CD4-positive, alpha-beta T cell treated with Interleukin-21 for 1 hour (primary cell): ENCODE results near the gene CEP152.
"Not testable (repeated sequence)": the region's sequence is repeated elsewhere in the genome, so short reads cannot be mapped to it uniquely, and the experiment has no call there.

ENCODE experiments used
- DNase-seq: peaks from one replicate; pipeline ENCODE4 v3.0.0-alpha.2; 2020

CEP152 gene

GRCh38 chr15:48803877-48804276 is 7.0 kb downstream of the CEP152 start:
- DNase-seq: no peak

- DNase-seq: no peak
Measured at GRCh38 chr15:48802867-48803266, 8.0 kb downstream of the CEP152 start.

GRCh38 chr15:48802257-48802656 is 8.6 kb downstream of the CEP152 start:
- no peak for DNase-seq

GRCh38 chr15:48800811-48801455 is 9.9 kb downstream of the CEP152 start:
- peak; percentile 23 for DNase-seq

GRCh38 chr15:48800245-48800644 is 10.6 kb downstream of the CEP152 start:
- DNase-seq: no peak

GRCh38 chr15:48798319-48798718 is 12.6 kb downstream of the CEP152 start:
- DNase-seq: no peak

- no peak for DNase-seq
Measured at GRCh38 chr15:48796930-48797329, 13.9 kb downstream of the CEP152 start.

- no peak for DNase-seq
Measured at GRCh38 chr15:48796521-48796920, 14.3 kb downstream of the CEP152 start.

GRCh38 chr15:48795901-48796300 is 15.0 kb downstream of the CEP152 start:
- DNase-seq: no peak

GRCh38 chr15:48794697-48795134 is 16.2 kb downstream of the CEP152 start:
- no peak for DNase-seq

GRCh38 chr15:48792408-48792807 is 18.5 kb downstream of the CEP152 start:
- DNase-seq: no peak

- not testable (repeated sequence) for DNase-seq
Measured at GRCh38 chr15:48790466-48791115, 20.3 kb downstream of the CEP152 start.

GRCh38 chr15:48785712-48786111 is 25.2 kb downstream of the CEP152 start:
- DNase-seq: no peak

GRCh38 chr15:48785195-48785594 is 25.7 kb downstream of the CEP152 start:
- no peak for DNase-seq

- no peak for DNase-seq
Measured at GRCh38 chr15:48784756-48785155, 26.1 kb downstream of the CEP152 start.

- no peak for DNase-seq
Measured at GRCh38 chr15:48782911-48783310, 28.0 kb downstream of the CEP152 start.

- DNase-seq: no peak
Measured at GRCh38 chr15:48781481-48782081, 29.3 kb downstream of the CEP152 start.

- DNase-seq: no peak
Measured at GRCh38 chr15:48781017-48781416, 29.9 kb downstream of the CEP152 start.

GRCh38 chr15:48778331-48778730 is 32.5 kb downstream of the CEP152 start:
- no peak for DNase-seq

GRCh38 chr15:48777645-48778330 is 33.1 kb downstream of the CEP152 start:
- no peak for DNase-seq

- no peak for DNase-seq
Measured at GRCh38 chr15:48775546-48775945, 35.3 kb downstream of the CEP152 start.

- DNase-seq: no peak
Measured at GRCh38 chr15:48774484-48774883, 36.4 kb downstream of the CEP152 start.

GRCh38 chr15:48766196-48766595 is 44.7 kb downstream of the CEP152 start:
- no peak for DNase-seq

GRCh38 chr15:48765022-48765421 is 45.8 kb downstream of the CEP152 start:
- DNase-seq: no peak
